Endothelial cell of umbilical vein (primary cell): ENCODE data around the gene MFSD2A. TPM values are rescaled to one million over a fixed set of nuclear protein-coding genes. Genes with fewer than 3 reads are reported as not detected.

Experiments used
- BruUV-seq: library from RNA; stranded (reverse); fragments of 400-500 nt; replicated peaks from 2 replicates; lab custom pipeline; 2021; lab: Mats Ljungman, UMichigan
- CTCF ChIA-PET: fragments of 300-600, 350-600 bp; sonication (Branson Sonifier 250); formaldehyde crosslinking; loops from one replicate; lab custom pipeline; 2021; ENCODE audit warnings: antibody characterized with exemption, inconsistent platforms; lab: Charles Lee
- POLR2A ChIA-PET: fragments of 300-600, 350-600 bp; sonication (Branson Sonifier 250); formaldehyde crosslinking; loops from one replicate; lab custom pipeline; 2021; ENCODE audit warnings: antibody characterized with exemption, inconsistent platforms; lab: Charles Lee
- DNase-seq: peaks from one replicate; pipeline ENCODE4 v3.0.0-alpha.2; 2011; ENCODE audit warnings: low read depth, low spot score
- FAIRE-seq: peaks from 2 replicates; lab custom pipeline; 2011; peaks lifted over from hg19 to GRCh38; lab: Jason Lieb, UNC
- H2AFZ ChIP-seq: 2 replicates; pipeline ENCODE4 v1.6.0; 2012; ENCODE audit warnings: low read depth, low read length, control low read depth, inconsistent platforms
- H3K27ac ChIP-seq: 2 replicates; pipeline ENCODE4 v1.5.1; 2011; ENCODE audit warnings: low read depth, mild to moderate bottlenecking, control low read depth, low read length, moderate library complexity; ENCODE audit not compliant: insufficient read depth
- H3K27me3 ChIP-seq, 2 experiments: 2 replicates each; pipeline versions ENCODE4 v1.6.0 to v1.6.1; 2011; ENCODE audit warnings: low read length in 2 of 2, mixed read lengths in 1 of 2; ENCODE audit not compliant: control insufficient read depth in 2 of 2, insufficient read depth in 2 of 2
- H3K36me3 ChIP-seq, 2 experiments: 2 replicates in 1 of 2; 3 replicates in 1 of 2; pipeline ENCODE4 v1.5.1; 2011; ENCODE audit warnings: low read length in 2 of 2, mild to moderate bottlenecking in 1 of 2, moderate library complexity in 1 of 2; ENCODE audit not compliant: control insufficient read depth in 2 of 2, insufficient read depth in 2 of 2; ENCODE audit errors: extremely low read depth in 1 of 2
- H3K4me1 ChIP-seq: 3 replicates; pipeline ENCODE4 v1.5.1; 2011; ENCODE audit warnings: mild to moderate bottlenecking, low read length; ENCODE audit not compliant: control insufficient read depth, insufficient read depth; ENCODE audit errors: extremely low read depth
- H3K4me2 ChIP-seq: 2 replicates; pipeline ENCODE4 v1.6.1; 2011; ENCODE audit warnings: low read length, control low read depth, mixed read lengths; ENCODE audit not compliant: insufficient read depth
- H3K4me3 ChIP-seq, 3 experiments: fragments of 200-600 bp in 1 of 3; sonication (generic), shearing (Covaris generic) in 1 of 3; replicated peaks in 1 of 3; 2 replicates each; pipeline ENCODE4 v1.5.1; 2011 to 2016; ENCODE audit warnings: control low read depth in 3 of 3, low read length in 3 of 3, mild to moderate bottlenecking in 2 of 3, inconsistent platforms in 1 of 3, low read depth in 1 of 3, moderate library complexity in 1 of 3; ENCODE audit not compliant: insufficient read depth in 1 of 3
- H3K79me2 ChIP-seq: 2 replicates; pipeline ENCODE4 v1.6.0; 2012; ENCODE audit warnings: low read length, inconsistent platforms; ENCODE audit not compliant: control insufficient read depth, insufficient read depth
- H3K9ac ChIP-seq: replicated peaks from 2 replicates; pipeline ENCODE3; 2011; ENCODE audit warnings: low read length, control low read depth; ENCODE audit not compliant: insufficient read depth; ENCODE audit errors: extremely low read depth
- H3K9me1 ChIP-seq: replicated peaks from 3 replicates; pipeline ENCODE4 v1.6.0; 2011; ENCODE audit warnings: mild to moderate bottlenecking, low read length; ENCODE audit not compliant: control insufficient read depth, insufficient read depth; ENCODE audit errors: extremely low read depth
- H3K9me3 ChIP-seq: replicated peaks from 2 replicates; pipeline ENCODE4 v1.5.1; 2012; ENCODE audit warnings: low read length, inconsistent platforms; ENCODE audit not compliant: control insufficient read depth, insufficient read depth
- H4K20me1 ChIP-seq: replicated peaks from 2 replicates; pipeline ENCODE3; 2011; ENCODE audit warnings: mild to moderate bottlenecking, low read length; ENCODE audit not compliant: control insufficient read depth, insufficient read depth; ENCODE audit errors: extremely low read depth
- EZH2 ChIP-seq: IDR thresholded peaks from 2 replicates; pipeline ENCODE4 v1.6.1; 2012; ENCODE audit warnings: borderline replicate concordance, low read depth, mild to moderate bottlenecking, moderate library complexity, low read length, inconsistent platforms; ENCODE audit not compliant: severe bottlenecking
- FOS ChIP-seq: IDR thresholded peaks from 2 replicates; pipeline ENCODE4 v1.6.1; 2011; ENCODE audit warnings: mild to moderate bottlenecking, low read length, moderate library complexity, borderline replicate concordance; ENCODE audit not compliant: insufficient read depth
- JUN ChIP-seq: IDR thresholded peaks from 2 replicates; pipeline ENCODE4 v1.6.1; 2011; ENCODE audit warnings: borderline replicate concordance, low read depth; ENCODE audit not compliant: insufficient read length, insufficient read depth
- POLR2A ChIP-seq: IDR thresholded peaks from 2 replicates; pipeline ENCODE4 v1.6.1; 2012; ENCODE audit warnings: low read depth, mild to moderate bottlenecking, control low read depth, low read length
- dilution Hi-C: fragments of 300-500 bp; cut with MboI; formaldehyde crosslinking; loops from one replicate; pipeline ENCODE4 v1.15.0; 2019; ENCODE audit warnings: low sequenced_read_pairs; ENCODE audit not compliant: extremely low pct_ligation_motif_present
- intact Hi-C: fragments of 100-400 bp; cut with micrococcal nuclease; formaldehyde crosslinking; loops from one replicate; pipeline ENCODE4 v1.10.0; 2022
- polyA plus RNA-seq, 4 experiments: library from polyadenylated mRNA; depleted of rRNA in 3 of 4; stranded (reverse) in 3 of 4; unstranded in 1 of 4; fragments of >200 nt; gene quantifications; 2 replicates each; pipeline versions ENCODE4 v1.2.1 to v1.2.3, GENCODE V29; 2011 to 2012; ENCODE audit warnings: missing spikeins in 1 of 4
- total RNA-seq: library from RNA; stranded (reverse); gene quantifications from 2 replicates; pipeline ENCODE4 v1.2.3, GENCODE V29; 2021
- TF ChIP-seq, protein P1 (sequence below), 2 donors: IDR thresholded peaks; 1 replicate in 1 of 2; 2 replicates in 1 of 2; pipeline ENCODE4 v1.5.1; 2011; ENCODE audit warnings: low read length in 2 of 2, mild to moderate bottlenecking in 2 of 2, moderate library complexity in 2 of 2, control low read depth in 1 of 2, inconsistent platforms in 1 of 2, low read depth in 1 of 2; ENCODE audit not compliant: insufficient read depth in 1 of 2; ENCODE audit errors: extremely low read depth in 1 of 2
- TF ChIP-seq, protein P2 (sequence below): IDR thresholded peaks from 2 replicates; pipeline ENCODE4 v1.6.1; 2011; ENCODE audit not compliant: insufficient read depth, insufficient read length

Gene MFSD2A
- total and polyA plus RNA-seq, 2 donors (not counting 3 experiments of a cell fraction or from before 2014, with no cell fraction given), result 2.7 to 5.5 TPM

DNA sequence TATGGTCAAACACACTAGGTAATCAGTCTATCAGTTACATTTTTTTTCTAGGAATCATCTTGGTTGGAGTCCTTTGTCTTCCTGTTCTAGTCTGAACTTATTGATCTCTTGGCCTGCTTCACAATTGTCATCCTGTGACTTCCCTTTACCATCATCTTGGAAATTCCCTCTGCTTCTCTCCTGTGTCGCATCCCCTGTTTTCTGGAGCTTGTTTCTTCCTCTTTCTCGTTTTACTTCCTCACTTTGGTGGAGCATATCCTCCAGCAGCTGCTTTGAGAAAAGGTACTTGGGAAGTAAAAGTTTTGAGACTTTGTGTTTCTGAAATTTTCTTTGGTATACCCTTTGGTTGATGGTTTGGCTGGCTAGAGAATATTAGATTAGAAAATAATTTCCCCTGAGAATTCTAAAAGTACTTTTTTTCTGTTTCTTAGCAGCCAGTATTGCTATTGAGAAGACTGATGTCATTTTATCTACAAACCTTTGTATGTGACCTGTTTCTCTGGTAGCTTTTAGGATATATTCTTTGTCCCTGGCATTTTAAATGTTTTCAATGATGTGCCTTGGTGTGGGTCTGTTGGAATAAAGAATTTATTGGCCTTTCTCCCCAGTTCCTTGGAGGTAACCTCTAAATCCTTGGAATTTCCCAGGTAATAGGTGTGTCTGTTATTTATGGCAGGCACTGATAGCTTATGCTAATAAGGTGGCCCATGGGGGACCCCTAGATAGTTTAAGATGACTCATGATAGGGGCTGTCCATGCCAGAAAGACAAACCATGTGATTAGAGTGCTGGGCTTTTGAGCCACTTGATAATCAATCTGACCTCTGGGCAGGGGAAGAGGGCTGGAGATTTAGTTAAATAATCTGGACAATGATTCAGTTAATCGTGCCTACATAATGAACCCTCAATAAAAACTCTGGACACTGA lies 47.2 kb upstream of the MFSD2A start:
- no peaks in the 10 kb centered on the region for H3K79me2 ChIP-seq
- no TSS peak for BruUV-seq
- intact Hi-C loops, result no loop called here
- no peak overlapping the region for H3K27ac ChIP-seq
- peaks cover 11 to 24% of the 10 kb centered on the region in 2 experiments for H3K27me3 ChIP-seq
- TF ChIP-seq POLR2A, result no peak
- TF ChIP-seq, protein P1, sequence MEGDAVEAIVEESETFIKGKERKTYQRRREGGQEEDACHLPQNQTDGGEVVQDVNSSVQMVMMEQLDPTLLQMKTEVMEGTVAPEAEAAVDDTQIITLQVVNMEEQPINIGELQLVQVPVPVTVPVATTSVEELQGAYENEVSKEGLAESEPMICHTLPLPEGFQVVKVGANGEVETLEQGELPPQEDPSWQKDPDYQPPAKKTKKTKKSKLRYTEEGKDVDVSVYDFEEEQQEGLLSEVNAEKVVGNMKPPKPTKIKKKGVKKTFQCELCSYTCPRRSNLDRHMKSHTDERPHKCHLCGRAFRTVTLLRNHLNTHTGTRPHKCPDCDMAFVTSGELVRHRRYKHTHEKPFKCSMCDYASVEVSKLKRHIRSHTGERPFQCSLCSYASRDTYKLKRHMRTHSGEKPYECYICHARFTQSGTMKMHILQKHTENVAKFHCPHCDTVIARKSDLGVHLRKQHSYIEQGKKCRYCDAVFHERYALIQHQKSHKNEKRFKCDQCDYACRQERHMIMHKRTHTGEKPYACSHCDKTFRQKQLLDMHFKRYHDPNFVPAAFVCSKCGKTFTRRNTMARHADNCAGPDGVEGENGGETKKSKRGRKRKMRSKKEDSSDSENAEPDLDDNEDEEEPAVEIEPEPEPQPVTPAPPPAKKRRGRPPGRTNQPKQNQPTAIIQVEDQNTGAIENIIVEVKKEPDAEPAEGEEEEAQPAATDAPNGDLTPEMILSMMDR (IDR thresholded peaks at IDR 0.05; ENCODE audit: extremely low read depth in 1 of 2, insufficient read depth in 1 of 2, low read depth in 1 of 2, low read length in 2 of 2), result no peak
- TF ChIP-seq, protein P2, sequence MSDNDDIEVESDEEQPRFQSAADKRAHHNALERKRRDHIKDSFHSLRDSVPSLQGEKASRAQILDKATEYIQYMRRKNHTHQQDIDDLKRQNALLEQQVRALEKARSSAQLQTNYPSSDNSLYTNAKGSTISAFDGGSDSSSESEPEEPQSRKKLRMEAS, result no peak
- TF ChIP-seq FOS, result no peak
- TF ChIP-seq EZH2, result no peak
- no peak for TF ChIP-seq JUN
- DNase-seq (no peak), FAIRE-seq (no peak)
- no peaks in the 10 kb centered on the region for H3K4me1 ChIP-seq
- no peak overlapping the region for H2AFZ ChIP-seq
- H3K4me3 ChIP-seq, result no peak overlapping the region
- H3K9me3 ChIP-seq, result no peaks in the 10 kb centered on the region
- CTCF ChIA-PET, result interaction anchor here (1.3 to 2.0 kb wide), 4 partner anchors 8 to 19 kb away, joined by 3 to 7 read pairs (median 4); no protein-coding TSS in a partner anchor
- H3K4me2 ChIP-seq, result no peak overlapping the region
- H3K36me3 ChIP-seq, result no peaks in the 10 kb centered on the region
- dilution Hi-C loops, result no loop called here
- H4K20me1 ChIP-seq, result no peaks in the 10 kb centered on the region
- no peak overlapping the region for H3K9ac ChIP-seq
- POLR2A ChIA-PET, result no interaction called here
- H3K9me1 ChIP-seq, result no peaks in the 10 kb centered on the region
